K562 (cell line): ENCODE measurements around the gene MLLT6. TPM values are rescaled to one million over a fixed set of nuclear protein-coding genes. Genes with fewer than 3 reads are reported as not detected.

ENCODE experiments used
- ATAC-seq: fragments of 200-7000 bp; cut with Tn5 transposase; 3 replicates; pipeline ENCODE4 v1.9.1; 2020; ENCODE audit warnings: moderate library complexity
- BruUV-seq: library from RNA; stranded (reverse); fragments of 400-500 nt; replicated peaks from 2 replicates; lab custom pipeline; 2021; lab: Mats Ljungman, UMichigan
- CTCF ChIA-PET: fragments of 300-600 bp; formaldehyde crosslinking; extraction: SDS; loops from one replicate; lab custom pipeline; 2021; ENCODE audit warnings: low intra/inter-chr PET ratio; lab: Yijun Ruan, JAX
- POLR2A ChIA-PET: fragments of 300-600, 350-650 bp; sonication (Branson Sonifier 250); formaldehyde crosslinking; extraction: SDS; loops from one replicate; lab custom pipeline; 2021; ENCODE audit warnings: antibody characterized with exemption, inconsistent platforms; lab: Yijun Ruan, JAX
- DNase-seq, 4 experiments: peaks; one replicate each; pipeline versions ENCODE4 v3.0.0 to v3.0.0-alpha.2; 2011 to 2018; ENCODE audit warnings: low spot score in 3 of 4, mixed read lengths in 3 of 4; ENCODE audit errors: extremely low read depth in 1 of 4
- FAIRE-seq: peaks from 2 replicates; lab custom pipeline; 2011; peaks lifted over from hg19 to GRCh38; lab: Jason Lieb, UNC
- H2AFZ ChIP-seq: 2 replicates; pipeline ENCODE4 v1.6.0; 2011; ENCODE audit warnings: low read depth, low read length, control low read depth, inconsistent platforms
- H3K27ac ChIP-seq: fragments of 200-600 bp; 3 replicates; pipeline ENCODE4 v1.8.0; 2011; ENCODE audit warnings: low read depth, mild to moderate bottlenecking, control low read depth, inconsistent platforms, low read length, moderate library complexity, mixed read lengths; ENCODE audit errors: extremely low read depth
- H3K27me3 ChIP-seq, 2 experiments: fragments of 300-600 bp in 1 of 2; 2 replicates in 1 of 2; 3 replicates in 1 of 2; pipeline versions ENCODE4 v1.6.0 to v1.8.0; 2011; ENCODE audit warnings: inconsistent platforms in 2 of 2, low read length in 2 of 2, mild to moderate bottlenecking in 1 of 2, mixed read lengths in 1 of 2, moderate library complexity in 1 of 2; ENCODE audit not compliant: control insufficient read depth in 2 of 2, insufficient read depth in 2 of 2
- H3K36me3 ChIP-seq: fragments of 300-600 bp; 3 replicates; pipeline ENCODE4 v1.8.0; 2011; ENCODE audit warnings: mild to moderate bottlenecking, low read length, inconsistent platforms; ENCODE audit not compliant: control insufficient read depth, insufficient read depth
- H3K4me1 ChIP-seq, 2 experiments: fragments of 200-600 bp in 1 of 2; replicated peaks in 1 of 2; 2 replicates in 1 of 2; 3 replicates in 1 of 2; pipeline versions ENCODE4 v1.5.1 to v1.8.0; 2011; ENCODE audit warnings: inconsistent platforms in 2 of 2, low read length in 2 of 2, mild to moderate bottlenecking in 1 of 2, mixed read lengths in 1 of 2, moderate library complexity in 1 of 2; ENCODE audit not compliant: control insufficient read depth in 2 of 2, insufficient read depth in 2 of 2
- H3K4me2 ChIP-seq: 2 replicates; pipeline ENCODE4 v1.6.1; 2011; ENCODE audit warnings: low read length, control low read depth, inconsistent platforms, mixed read lengths; ENCODE audit not compliant: insufficient read depth
- H3K4me3 ChIP-seq: fragments of 200-600 bp; sonication (generic), shearing (Covaris generic); 2 replicates; pipeline ENCODE4 v1.5.1; 2016; ENCODE audit warnings: control low read depth, inconsistent platforms
- H3K79me2 ChIP-seq: fragments of 200-600 bp; 3 replicates; pipeline ENCODE4 v1.8.0; 2011; ENCODE audit warnings: low read length, inconsistent platforms; ENCODE audit not compliant: control insufficient read depth, insufficient read depth
- H3K9ac ChIP-seq, 2 experiments: 2 replicates each; pipeline versions ENCODE4 v1.6.0 to v1.6.1; 2011; ENCODE audit warnings: low read depth in 2 of 2, low read length in 2 of 2, control low read depth in 1 of 2, inconsistent platforms in 1 of 2, mild to moderate bottlenecking in 1 of 2, mixed read lengths in 1 of 2; ENCODE audit not compliant: insufficient read depth in 1 of 2
- H3K9me1 ChIP-seq: one replicate; pipeline ENCODE4 v1.6.0; 2011; ENCODE audit warnings: inconsistent platforms, mild to moderate bottlenecking, low read length, moderate library complexity; ENCODE audit not compliant: control insufficient read depth, insufficient read depth
- H3K9me3 ChIP-seq: replicated peaks from 2 replicates; pipeline ENCODE4 v1.5.1; 2011; ENCODE audit warnings: low read depth, low read length, inconsistent platforms; ENCODE audit not compliant: control insufficient read depth, insufficient read depth
- H4K20me1 ChIP-seq: replicated peaks from 2 replicates; pipeline ENCODE4 v1.6.1; 2011; ENCODE audit warnings: low read length, inconsistent platforms, mixed read lengths; ENCODE audit not compliant: control insufficient read depth, insufficient read depth
- NR2C2 ChIP-seq, 2 experiments: fragments of 200-800 bp in 1 of 2; sonication (Bioruptor generic) in 1 of 2; sonication (generic) in 1 of 2; formaldehyde crosslinking in 1 of 2; IDR thresholded peaks; 2 replicates each; pipeline versions ENCODE4 v1.6.1 to v1.8.0; 2016 to 2022; ENCODE audit warnings: mild to moderate bottlenecking in 1 of 2, missing compliant biosample characterization in 1 of 2, missing genetic modification characterization in 1 of 2, missing genetic modification reagents in 1 of 2
- PKNOX1 ChIP-seq: fragments of 450-650 bp; IDR thresholded peaks from 2 replicates; pipeline ENCODE4 v1.6.1; 2016
- RBM14 ChIP-seq: fragments of 200-400 bp; formaldehyde crosslinking; IDR thresholded peaks from 2 replicates; pipeline ENCODE4 v1.6.1; 2018; ENCODE audit warnings: low read depth, mild to moderate bottlenecking, low read length, moderate library complexity, borderline replicate concordance; ENCODE audit not compliant: insufficient read depth
- ZNF24 ChIP-seq: fragments of 450-650 bp; IDR thresholded peaks from 2 replicates; pipeline ENCODE4 v1.6.1; 2016
- WGBS: fragments of 100-300 bp; shearing (Covaris generic); methylation state at CpG from one replicate; pipeline ENCODE4 v1.1.6; 2016; ENCODE audit warnings: low coverage, mixed read lengths; ENCODE audit not compliant: insufficient coverage; ENCODE audit errors: missing lambda C conversion rate; 5-methylcytosine and 5-hydroxymethylcytosine counted together
- in situ Hi-C: fragments of 300-500 bp; cut with MboI; formaldehyde crosslinking; loops from 4 replicates; pipeline ENCODE4 v1.15.0; 2018; ENCODE audit warnings: inconsistent platforms, mixed read lengths
- intact Hi-C: fragments of 100-400 bp; cut with micrococcal nuclease; formaldehyde crosslinking; loops from 2 replicates; pipeline ENCODE4 v1.14.2; 2022
- polyA plus RNA-seq, 8 experiments: library from polyadenylated mRNA; depleted of rRNA in 4 of 8; stranded (reverse) in 5 of 8; unstranded in 3 of 8; fragments of >200 nt; fragmentation: Nextera tagmentation in 2 of 8; fragmentation: Illumina TruSeq in 1 of 8; extraction: Ambion mirVana in 2 of 8; extraction: Trizol in 1 of 8; gene quantifications; 2 replicates each; pipeline versions ENCODE4 v1.2.1 to v1.2.3, GENCODE V29; 2011 to 2014; ENCODE audit warnings: inconsistent platforms in 1 of 8, missing spikeins in 1 of 8
- total RNA-seq, 7 experiments: library from RNA; depleted of rRNA in 6 of 7; stranded (reverse); fragments of >200 nt in 6 of 7; fragmentation: Illumina TruSeq in 2 of 7; extraction: Trizol in 2 of 7; gene quantifications; 2 replicates each; pipeline versions ENCODE4 v1.2.1 to v1.2.3, GENCODE V29; 2011 to 2021; ENCODE audit warnings: low replicate concordance in 1 of 7

Gene MLLT6
- total and polyA plus RNA-seq, 9 of the 15 experiments (the other 6 are each of a cell fraction or from before 2014, with no cell fraction given), result 3.1 to 71.7 (median 30.0) TPM

GRCh38 chr17:38732376-38733281 is 27.6 kb downstream of the MLLT6 start:
- Histone ChIP-seq H2AFZ (no peak overlapping the region), H3K4me2 (no peak overlapping the region), H3K27me3 (no peaks in the 10 kb centered on the region), H3K9me3 (no peaks in the 10 kb centered on the region), H3K4me3 (0 out of 2 replicates have a peak overlapping the region, but pooled peaks have one; percentile 2)
- intact Hi-C loops (no loop called here), in situ Hi-C loops (loop anchor here (5.0 kb wide), 1 partner anchor 55 kb away; no protein-coding TSS in a partner anchor)
- CTCF ChIA-PET, result interaction anchor here (1.1 kb wide), 1 partner anchor 56 kb away, joined by 3 read pairs; no protein-coding TSS in a partner anchor
- WGBS, result 89% methylated on average over 7 of the region's 7 CpGs
- TF ChIP-seq NR2C2 (CRISPR knock-in tag; IDR thresholded peaks at IDR 0.05) (no peak), NR2C2 (tag; IDR thresholded peaks at IDR 0.05) (0 out of 2 replicates have a peak, but pooled peaks have one; percentile 13), PKNOX1 (no peak), RBM14 (no peak), ZNF24 (no peak)
- TF ChIP-seq, all 486 proteins: peak for 1
- BruUV-seq, result no TSS peak
- H3K9me1 ChIP-seq, result peaks cover 3% of the 10 kb centered on the region
- no peak for ATAC-seq
- H3K79me2 ChIP-seq, result peaks cover 24% of the 10 kb centered on the region
- peaks cover 54% of the 10 kb centered on the region; the same call in 2 of the 3 replicates for H3K36me3 ChIP-seq
- POLR2A ChIA-PET, result interaction anchor here (0.6 to 1.2 kb wide), 3 partner anchors 12 to 298 kb away, joined by 3 read pairs; no protein-coding TSS in a partner anchor
- DNase-seq, result no peak
- peaks cover 42 to 76% of the 10 kb centered on the region in 2 experiments for H3K4me1 ChIP-seq
- H3K9ac ChIP-seq, result peak overlapping the region in 1 of 2 experiments; percentile 96; a peak in 2 of 4 replicates
- H3K27ac ChIP-seq, result no peak overlapping the region
- no peak for FAIRE-seq
- H4K20me1 ChIP-seq, result 0 out of 2 replicates have a peak, but pooled peaks cover 3% of the 10 kb centered on the region
